ENCODE measurements around the gene SPSB4.

The SPSB4 gene

DNA sequence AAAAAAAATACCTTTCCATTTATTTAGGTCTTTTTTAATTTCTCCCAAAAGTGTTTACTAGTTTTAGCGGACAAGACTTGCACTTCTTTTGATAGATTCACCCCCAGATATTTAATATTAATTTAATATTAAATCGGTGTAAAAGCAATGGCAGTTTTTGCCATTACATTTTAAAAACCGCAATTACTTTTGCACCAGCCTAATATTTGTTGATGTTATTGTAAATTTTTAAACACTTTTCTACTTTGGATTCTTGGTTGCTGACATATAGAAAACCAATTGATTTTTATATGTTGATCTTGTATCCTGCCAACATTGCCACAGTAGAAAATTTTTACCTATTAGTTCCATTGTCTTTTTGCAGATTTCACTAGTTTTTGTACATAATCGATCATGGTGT, 116.5 kb downstream of the SPSB4 start:
- H3F3A ChIP-seq (ENCODE audit: insufficient read depth): no peaks in the 10 kb centered on the region
- no peaks in the 10 kb centered on the region for H3K9me2 ChIP-seq (replicated peaks; ENCODE audit: insufficient read depth, low read length)
- no peaks in the 10 kb centered on the region for H3K36me3 ChIP-seq (ENCODE audit: low read length)
- H4K20me1 ChIP-seq (ENCODE audit: low read depth, low read length): no peaks in the 10 kb centered on the region
- no peak overlapping the region for H2AFZ ChIP-seq (ENCODE audit: low read depth, low read length, severe bottlenecking)
- no peaks in the 10 kb centered on the region for H3K79me2 ChIP-seq (ENCODE audit: insufficient read depth, low read length)
- no peak overlapping the region for H3K27ac ChIP-seq (ENCODE audit: low read depth, low read length)
- H3K4me2 ChIP-seq (ENCODE audit: low read depth, low read length, poor library complexity, severe bottlenecking): no peak overlapping the region
- no peak for TF ChIP-seq EZH2phosphoT487 (conservative IDR thresholded peaks at IDR 0.05; ENCODE audit: low read length)
- TF ChIP-seq, protein P1, sequence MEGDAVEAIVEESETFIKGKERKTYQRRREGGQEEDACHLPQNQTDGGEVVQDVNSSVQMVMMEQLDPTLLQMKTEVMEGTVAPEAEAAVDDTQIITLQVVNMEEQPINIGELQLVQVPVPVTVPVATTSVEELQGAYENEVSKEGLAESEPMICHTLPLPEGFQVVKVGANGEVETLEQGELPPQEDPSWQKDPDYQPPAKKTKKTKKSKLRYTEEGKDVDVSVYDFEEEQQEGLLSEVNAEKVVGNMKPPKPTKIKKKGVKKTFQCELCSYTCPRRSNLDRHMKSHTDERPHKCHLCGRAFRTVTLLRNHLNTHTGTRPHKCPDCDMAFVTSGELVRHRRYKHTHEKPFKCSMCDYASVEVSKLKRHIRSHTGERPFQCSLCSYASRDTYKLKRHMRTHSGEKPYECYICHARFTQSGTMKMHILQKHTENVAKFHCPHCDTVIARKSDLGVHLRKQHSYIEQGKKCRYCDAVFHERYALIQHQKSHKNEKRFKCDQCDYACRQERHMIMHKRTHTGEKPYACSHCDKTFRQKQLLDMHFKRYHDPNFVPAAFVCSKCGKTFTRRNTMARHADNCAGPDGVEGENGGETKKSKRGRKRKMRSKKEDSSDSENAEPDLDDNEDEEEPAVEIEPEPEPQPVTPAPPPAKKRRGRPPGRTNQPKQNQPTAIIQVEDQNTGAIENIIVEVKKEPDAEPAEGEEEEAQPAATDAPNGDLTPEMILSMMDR (IDR thresholded peaks at IDR 0.05; ENCODE audit: insufficient read depth, low read length, poor library complexity, severe bottlenecking): no peak
- no peaks in the 10 kb centered on the region for H3K27me3 ChIP-seq (ENCODE audit: low read length)
- no peak overlapping the region for H3K9ac ChIP-seq (ENCODE audit: low read length)
- no peak overlapping the region for H3K4me3 ChIP-seq (ENCODE audit: insufficient read depth, low read length, poor library complexity, severe bottlenecking)
- no peaks in the 10 kb centered on the region for H3K9me3 ChIP-seq (ENCODE audit: insufficient read depth, low read length)

DNA sequence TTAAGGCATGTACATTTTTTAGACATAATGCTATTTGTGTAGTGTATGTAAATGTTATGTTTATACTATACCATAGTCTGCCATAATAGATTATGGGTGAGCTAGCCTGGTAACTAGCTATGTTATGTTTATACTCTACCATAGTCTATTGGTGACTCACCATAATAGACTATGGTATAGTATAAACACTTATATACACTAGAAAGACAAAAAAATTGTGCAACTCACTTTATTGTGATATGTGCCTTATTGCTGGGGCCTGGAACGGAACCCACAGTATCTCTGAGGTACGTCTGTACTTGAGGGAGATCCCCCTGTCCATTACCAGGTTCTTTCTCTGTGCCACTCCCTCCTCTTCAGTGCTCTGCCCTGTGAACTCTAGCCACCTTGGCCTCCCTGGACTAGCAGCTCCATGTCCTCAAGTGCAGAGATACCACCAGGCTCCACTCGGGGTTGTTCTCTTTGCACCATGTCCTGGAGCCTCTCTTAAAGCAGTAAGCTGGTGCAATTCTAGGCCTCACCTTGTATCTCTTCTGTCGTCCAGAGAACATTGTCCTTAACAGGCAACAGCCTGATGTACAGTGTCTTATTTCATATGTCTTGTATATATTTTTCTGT, 119.6 kb downstream of the SPSB4 start:
- H3K27me3 ChIP-seq (ENCODE audit: low read length): no peaks in the 10 kb centered on the region
- H3K79me2 ChIP-seq (ENCODE audit: insufficient read depth, low read length): no peaks in the 10 kb centered on the region
- H3K4me2 ChIP-seq (ENCODE audit: low read depth, low read length, poor library complexity, severe bottlenecking): no peak overlapping the region
- H3K9me3 ChIP-seq (ENCODE audit: insufficient read depth, low read length): no peaks in the 10 kb centered on the region
- no peaks in the 10 kb centered on the region for H3F3A ChIP-seq (ENCODE audit: insufficient read depth)
- no peak overlapping the region for H3K27ac ChIP-seq (ENCODE audit: low read depth, low read length)
- no peak overlapping the region for H2AFZ ChIP-seq (ENCODE audit: low read depth, low read length, severe bottlenecking)
- no peak overlapping the region for H3K9ac ChIP-seq (ENCODE audit: low read length)
- TF ChIP-seq EZH2phosphoT487 (conservative IDR thresholded peaks at IDR 0.05; ENCODE audit: low read length): no peak
- TF ChIP-seq, protein P1 (IDR thresholded peaks at IDR 0.05; ENCODE audit: insufficient read depth, low read length, poor library complexity, severe bottlenecking): no peak
- H3K4me3 ChIP-seq (ENCODE audit: insufficient read depth, low read length, poor library complexity, severe bottlenecking): no peak overlapping the region
- no peaks in the 10 kb centered on the region for H3K36me3 ChIP-seq (ENCODE audit: low read length)
- no peaks in the 10 kb centered on the region for H3K9me2 ChIP-seq (replicated peaks; ENCODE audit: insufficient read depth, low read length)
- no peaks in the 10 kb centered on the region for H4K20me1 ChIP-seq (ENCODE audit: low read depth, low read length)

DNA sequence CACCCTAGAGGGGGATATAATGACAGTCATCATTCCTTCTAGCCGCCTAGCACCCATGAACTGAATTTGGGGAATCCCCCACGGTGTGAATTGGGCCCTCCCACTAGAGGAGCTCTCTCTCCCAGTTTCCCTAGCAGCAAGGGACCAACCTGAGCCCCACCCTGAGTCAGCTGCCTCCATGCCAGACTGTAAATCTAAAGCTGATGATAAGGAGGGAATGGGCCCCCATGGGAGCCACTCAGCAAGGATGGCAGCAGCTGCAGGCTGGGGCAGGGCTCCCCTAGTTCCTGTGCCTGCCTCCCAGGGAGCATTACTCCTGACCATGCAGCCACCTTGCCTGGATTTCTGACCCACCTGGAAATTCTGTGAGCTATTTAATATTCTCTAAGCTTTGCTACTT, 123.5 kb downstream of the SPSB4 start:
- H3K36me3 ChIP-seq (ENCODE audit: low read length): no peaks in the 10 kb centered on the region
- H3K4me3 ChIP-seq (ENCODE audit: insufficient read depth, low read length, poor library complexity, severe bottlenecking): no peak overlapping the region
- H3K79me2 ChIP-seq (ENCODE audit: insufficient read depth, low read length): no peaks in the 10 kb centered on the region
- TF ChIP-seq, protein P1 (IDR thresholded peaks at IDR 0.05; ENCODE audit: insufficient read depth, low read length, poor library complexity, severe bottlenecking): no peak
- TF ChIP-seq EZH2phosphoT487 (conservative IDR thresholded peaks at IDR 0.05; ENCODE audit: low read length): no peak
- H3K9ac ChIP-seq (ENCODE audit: low read length): no peak overlapping the region
- no peak overlapping the region for H3K27ac ChIP-seq (ENCODE audit: low read depth, low read length)
- H3K4me2 ChIP-seq (ENCODE audit: low read depth, low read length, poor library complexity, severe bottlenecking): no peak overlapping the region
- no peaks in the 10 kb centered on the region for H3F3A ChIP-seq (ENCODE audit: insufficient read depth)
- no peaks in the 10 kb centered on the region for H3K9me2 ChIP-seq (replicated peaks; ENCODE audit: insufficient read depth, low read length)
- no peaks in the 10 kb centered on the region for H4K20me1 ChIP-seq (ENCODE audit: low read depth, low read length)
- no peak overlapping the region for H2AFZ ChIP-seq (ENCODE audit: low read depth, low read length, severe bottlenecking)
- no peaks in the 10 kb centered on the region for H3K9me3 ChIP-seq (ENCODE audit: insufficient read depth, low read length)
- H3K27me3 ChIP-seq (ENCODE audit: low read length): no peaks in the 10 kb centered on the region
